ENCODE data around the gene TRAF1. TPM values are rescaled to one million over a fixed set of nuclear protein-coding genes. Genes with fewer than 3 reads are reported as not detected.
A peak's percentile ranks its signal among the peaks of the same experiment; 100 is the strongest.

Gene TRAF1
- total and polyA plus RNA-seq, 5 donors from 2014 or later, result 13.5 to 167 (median 16.9) TPM

DNA sequence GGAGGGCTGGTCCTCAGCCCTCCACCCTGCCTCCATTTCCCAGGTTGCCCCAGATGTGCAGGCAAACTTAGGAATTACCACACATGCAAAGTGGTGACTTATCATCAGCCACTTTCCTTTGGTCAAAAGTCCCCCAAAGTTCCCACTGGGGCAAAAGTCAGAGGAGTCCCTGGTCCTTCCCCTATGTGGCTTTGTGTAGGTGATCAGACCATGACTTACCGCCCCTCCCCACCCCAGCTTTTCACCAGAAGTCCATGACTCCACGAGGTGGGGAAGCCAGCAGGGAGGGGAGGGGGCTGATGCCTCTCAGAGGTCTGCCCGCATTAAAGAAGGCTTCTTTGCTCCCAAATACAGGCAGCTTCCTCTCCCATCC is 5.8 kb downstream of the TRAF1 start:
- Histone ChIP-seq H3K4me1 (ENCODE audit: control insufficient read depth, insufficient read depth, low read length, poor library complexity, severe bottlenecking) (peaks cover 100% of the 10 kb centered on the region), H3K36me3 (ENCODE audit: control insufficient read depth, insufficient read depth, low read length) (peaks cover 65% of the 10 kb centered on the region), H3K9me3 (ENCODE audit: control insufficient read depth in 2 of 2, low read length in 2 of 2) (no peaks in the 10 kb centered on the region), H3K27me3 (ENCODE audit: control insufficient read depth, insufficient read depth, low read length) (no peaks in the 10 kb centered on the region), H3K27ac (ENCODE audit: insufficient read depth, low read length, poor library complexity, severe bottlenecking) (peak overlapping the region; percentile 99), H3K4me3 (ENCODE audit: low read depth, low read length) (peak overlapping the region; percentile 96)
- peaks cover 85% of the 10 kb centered on the region for H3K36me3 Mint-ChIP-seq
- H3K27ac Mint-ChIP-seq, result peak overlapping the region; percentile 95 to 100 (median 97)
- H3K27me3 Mint-ChIP-seq, result no peaks in the 10 kb centered on the region
- H3K4me1 Mint-ChIP-seq, result peaks cover 31 to 92% (median 69%) of the 10 kb centered on the region in 4 donors
- no peaks in the 10 kb centered on the region for H3K9me3 Mint-ChIP-seq
- peak overlapping the region; percentile 95 to 99 (median 95) for H3K4me3 Mint-ChIP-seq
- ATAC-seq (ENCODE audit: low read depth in 2 of 2) (no peak), DNase-seq (no peak)

DNA sequence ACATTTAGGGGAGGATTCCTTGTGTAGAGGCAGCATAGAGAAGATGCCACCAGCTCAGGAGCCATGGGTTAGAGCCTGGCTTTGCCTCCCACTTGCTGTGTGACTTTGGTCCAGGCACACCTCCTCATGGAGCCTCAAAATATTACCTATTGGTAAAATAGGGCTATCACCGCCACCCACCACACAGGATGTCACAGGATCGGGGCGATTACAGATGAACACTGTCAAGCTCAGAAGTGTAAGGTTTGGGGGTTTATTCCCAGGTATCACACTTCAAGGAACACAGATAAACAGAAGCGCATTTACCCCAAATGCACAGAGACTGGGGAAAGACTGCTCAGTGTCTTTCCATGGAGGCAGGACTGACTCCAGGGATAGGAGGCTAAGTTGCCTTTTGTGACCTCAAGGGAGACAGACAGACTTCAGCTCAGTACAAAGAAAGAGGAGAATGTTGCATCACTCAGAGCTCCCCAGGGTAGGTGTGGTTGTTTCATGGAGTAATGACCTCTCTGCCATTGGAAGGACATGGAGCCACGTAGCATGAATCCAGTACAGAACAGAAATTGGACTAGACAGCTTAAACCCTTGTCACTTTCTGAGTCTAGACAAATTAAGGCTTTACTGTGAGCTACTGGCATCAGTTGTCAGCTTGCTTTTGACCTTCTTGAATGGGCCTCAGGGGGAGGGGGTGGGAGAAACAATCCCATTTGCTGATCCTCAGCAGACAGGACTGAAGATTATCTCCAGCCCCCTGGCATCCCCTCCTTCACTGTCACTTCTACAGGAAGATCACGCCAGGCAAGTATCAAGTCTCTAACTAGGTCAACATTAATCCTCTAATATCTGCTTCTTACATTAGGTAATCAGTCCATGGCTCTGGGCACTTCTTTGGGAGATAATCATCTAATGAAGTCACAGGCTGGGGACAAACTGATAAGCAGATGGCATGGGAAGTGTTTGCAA is 6.5 kb downstream of the TRAF1 start:
- DNase-seq, result no peak
- Histone ChIP-seq H3K36me3 (ENCODE audit: control insufficient read depth, insufficient read depth, low read length) (peaks cover 67% of the 10 kb centered on the region), H3K9me3 (ENCODE audit: control insufficient read depth in 2 of 2, low read length in 2 of 2) (no peaks in the 10 kb centered on the region), H3K27ac (ENCODE audit: insufficient read depth, low read length, poor library complexity, severe bottlenecking) (peak overlapping the region; percentile 99), H3K4me1 (ENCODE audit: control insufficient read depth, insufficient read depth, low read length, poor library complexity, severe bottlenecking) (peaks cover 100% of the 10 kb centered on the region), H3K4me3 (ENCODE audit: low read depth, low read length) (peak overlapping the region; percentile 96), H3K27me3 (ENCODE audit: control insufficient read depth, insufficient read depth, low read length) (no peaks in the 10 kb centered on the region)
- no peaks in the 10 kb centered on the region for H3K9me3 Mint-ChIP-seq
- H3K27me3 Mint-ChIP-seq, result no peaks in the 10 kb centered on the region
- ATAC-seq (ENCODE audit: low read depth in 2 of 2), result peak in 1 of 2 donors; percentile 24
- peak overlapping the region; percentile 95 to 99 (median 95) for H3K4me3 Mint-ChIP-seq
- H3K36me3 Mint-ChIP-seq, result peaks cover 81% of the 10 kb centered on the region
- peak overlapping the region; percentile 95 to 100 (median 97) for H3K27ac Mint-ChIP-seq
- H3K4me1 Mint-ChIP-seq, result peaks cover 31 to 96% (median 70%) of the 10 kb centered on the region in 4 donors

DNA sequence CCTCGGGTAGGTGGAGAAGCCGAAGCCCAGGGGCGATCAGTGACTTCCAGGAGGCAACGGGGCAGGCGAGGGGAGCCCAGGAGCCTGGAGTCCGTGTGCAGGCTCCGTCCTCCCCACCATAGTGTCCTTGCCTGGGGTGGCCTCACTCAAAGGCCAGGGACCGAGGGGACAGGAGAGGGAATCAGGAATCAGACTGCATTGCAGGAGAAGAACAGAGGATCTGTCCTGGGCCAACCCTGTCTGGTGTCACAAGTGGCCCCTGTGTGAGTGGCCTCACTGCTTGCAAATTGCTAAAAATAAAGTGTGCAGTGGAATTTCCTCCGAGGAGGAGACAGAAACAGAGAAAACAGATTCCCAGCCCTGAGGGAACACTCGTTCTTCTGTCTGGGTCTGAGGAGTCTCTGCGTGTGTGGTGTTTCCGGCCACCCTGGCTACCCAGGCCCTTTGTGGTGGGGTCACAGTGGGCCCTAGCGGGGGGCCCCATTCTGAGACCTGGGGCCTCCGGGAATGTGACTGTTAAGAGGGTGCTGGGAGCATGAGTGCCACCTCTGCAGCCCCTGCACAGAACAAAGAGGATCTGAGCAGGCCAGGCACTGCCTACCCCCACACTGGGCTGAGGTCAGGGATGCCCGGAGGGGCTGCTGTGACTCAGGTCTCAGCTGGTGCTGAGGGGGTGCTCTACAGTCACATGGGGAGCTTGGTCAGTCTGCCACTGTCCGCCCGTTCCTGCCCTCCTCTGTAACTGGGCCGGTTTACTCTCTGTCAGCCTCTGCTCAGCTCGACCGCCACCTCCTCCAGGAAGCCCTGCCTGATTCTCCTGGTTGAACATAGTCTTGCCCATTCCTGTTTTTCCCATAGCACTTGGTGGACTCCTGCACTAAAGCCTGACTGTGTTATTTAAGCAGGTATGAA is 7.4 kb downstream of the TRAF1 start:
- H3K4me1 Mint-ChIP-seq, result peaks cover 31 to 97% (median 73%) of the 10 kb centered on the region in 4 donors
- no peaks in the 10 kb centered on the region for H3K9me3 ChIP-seq (ENCODE audit: control insufficient read depth in 2 of 2, low read length in 2 of 2)
- no peaks in the 10 kb centered on the region for H3K27me3 Mint-ChIP-seq
- H3K9me3 Mint-ChIP-seq, result no peaks in the 10 kb centered on the region
- H3K27ac ChIP-seq (ENCODE audit: insufficient read depth, low read length, poor library complexity, severe bottlenecking), result peak overlapping the region; percentile 99
- peak overlapping the region; percentile 95 to 100 (median 97) for H3K27ac Mint-ChIP-seq
- H3K4me3 Mint-ChIP-seq, result peak overlapping the region; percentile 95 to 99 (median 95)
- H3K4me3 ChIP-seq (ENCODE audit: low read depth, low read length), result peak overlapping the region; percentile 96
- ATAC-seq (ENCODE audit: low read depth in 2 of 2) (no peak), DNase-seq (no peak)
- peaks cover 100% of the 10 kb centered on the region for H3K4me1 ChIP-seq (ENCODE audit: control insufficient read depth, insufficient read depth, low read length, poor library complexity, severe bottlenecking)
- H3K36me3 ChIP-seq (ENCODE audit: control insufficient read depth, insufficient read depth, low read length), result peaks cover 76% of the 10 kb centered on the region
- no peaks in the 10 kb centered on the region for H3K27me3 ChIP-seq (ENCODE audit: control insufficient read depth, insufficient read depth, low read length)
- peaks cover 80% of the 10 kb centered on the region for H3K36me3 Mint-ChIP-seq

DNA sequence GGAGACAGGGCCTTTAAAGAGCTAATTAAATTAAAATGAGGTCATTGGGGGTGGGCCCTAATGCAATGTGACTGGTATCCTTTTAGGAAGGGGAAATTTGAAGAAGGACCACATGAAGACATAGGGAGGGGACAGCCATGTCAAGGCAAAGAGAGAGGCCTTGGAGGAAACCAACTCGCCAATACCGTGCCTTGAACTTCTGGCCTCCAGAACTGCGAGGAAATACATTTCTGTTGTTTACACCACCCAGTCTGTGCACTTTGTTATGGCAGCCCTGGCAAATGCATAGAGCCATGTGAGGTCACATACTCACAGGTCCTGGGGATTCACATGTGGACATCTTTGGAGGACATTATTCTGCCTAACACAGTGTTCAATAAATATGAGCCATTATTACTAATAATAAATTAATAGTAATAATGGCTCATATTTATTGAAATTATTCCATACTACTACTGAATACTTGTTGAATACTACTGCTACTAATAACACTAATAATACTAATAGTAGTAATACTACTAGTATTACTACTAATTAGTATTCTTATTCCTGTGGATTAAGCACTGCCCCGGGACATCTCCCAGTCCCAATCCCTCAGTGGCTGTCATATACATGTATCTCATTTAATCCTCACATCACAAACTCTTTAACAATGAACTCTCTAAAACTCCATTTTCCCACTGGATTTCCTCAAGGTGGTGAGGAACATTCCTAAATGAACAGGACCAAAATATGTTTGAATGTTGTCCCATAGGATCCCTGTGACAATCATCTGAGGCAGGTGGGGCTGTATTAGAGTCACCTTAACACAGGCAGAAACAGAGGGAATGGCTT is 8.4 kb downstream of the TRAF1 start:
- no peak for DNase-seq
- Histone ChIP-seq H3K27me3 (ENCODE audit: control insufficient read depth, insufficient read depth, low read length) (no peaks in the 10 kb centered on the region), H3K9me3 (ENCODE audit: control insufficient read depth in 2 of 2, low read length in 2 of 2) (no peaks in the 10 kb centered on the region), H3K27ac (ENCODE audit: insufficient read depth, low read length, poor library complexity, severe bottlenecking) (peak overlapping the region; percentile 99), H3K36me3 (ENCODE audit: control insufficient read depth, insufficient read depth, low read length) (peaks cover 78% of the 10 kb centered on the region), H3K4me1 (ENCODE audit: control insufficient read depth, insufficient read depth, low read length, poor library complexity, severe bottlenecking) (peaks cover 100% of the 10 kb centered on the region), H3K4me3 (ENCODE audit: low read depth, low read length) (peak overlapping the region; percentile 96)
- peak overlapping the region; percentile 95 to 100 (median 97) for H3K27ac Mint-ChIP-seq
- H3K4me1 Mint-ChIP-seq, result peaks cover 35 to 96% (median 72%) of the 10 kb centered on the region in 4 donors
- H3K36me3 Mint-ChIP-seq, result peaks cover 79% of the 10 kb centered on the region
- H3K9me3 Mint-ChIP-seq, result no peaks in the 10 kb centered on the region
- peak overlapping the region; percentile 87 to 99 (median 95) for H3K4me3 Mint-ChIP-seq
- no peak for ATAC-seq (ENCODE audit: low read depth in 2 of 2)
- H3K27me3 Mint-ChIP-seq, result no peaks in the 10 kb centered on the region

DNA sequence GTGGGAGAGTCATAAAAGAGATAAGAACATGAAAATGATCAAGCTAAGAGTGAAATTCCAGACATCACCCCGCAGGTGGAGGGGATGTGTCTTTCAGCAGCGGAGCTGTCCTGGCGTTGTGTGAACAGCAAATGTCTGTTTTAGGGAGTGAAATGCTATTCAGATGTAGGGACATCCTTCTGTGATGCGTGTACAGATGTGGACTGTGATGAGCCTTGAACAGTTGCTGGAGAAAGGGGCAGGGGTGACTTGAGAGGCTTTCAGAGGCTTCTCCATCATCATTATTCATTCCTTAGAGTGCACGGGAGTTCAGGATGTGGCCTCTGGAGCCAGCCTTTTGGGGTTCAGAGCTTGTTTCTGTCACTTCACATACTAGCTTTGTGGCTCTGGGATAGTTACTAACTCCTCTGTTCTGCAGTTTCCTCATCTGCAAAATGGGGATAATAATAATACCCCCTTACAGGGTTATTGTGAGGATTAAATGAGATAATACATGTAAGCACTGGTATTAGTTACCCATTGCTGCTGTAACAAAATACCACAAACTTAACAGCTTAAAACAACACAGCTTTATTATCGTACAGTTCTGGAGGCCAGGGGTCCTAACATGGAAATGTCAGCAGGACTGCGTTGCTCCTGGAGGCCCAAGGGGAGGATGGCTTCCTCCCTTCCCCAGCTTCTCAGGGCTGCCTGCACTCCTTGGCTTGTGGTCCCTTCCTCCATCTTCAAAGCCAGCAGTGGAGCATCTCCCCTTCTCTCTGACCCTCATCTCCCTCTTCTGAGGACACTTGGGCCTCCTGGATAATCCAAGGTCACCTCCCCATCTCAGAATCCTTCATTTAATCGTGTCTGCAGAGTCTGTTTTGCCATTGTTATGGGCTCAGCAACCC is 9.4 kb downstream of the TRAF1 start:
- H3K36me3 ChIP-seq (ENCODE audit: control insufficient read depth, insufficient read depth, low read length), result peaks cover 76% of the 10 kb centered on the region
- Mint-ChIP-seq H3K27me3 (no peaks in the 10 kb centered on the region), H3K27ac (peak overlapping the region; percentile 91 to 100 (median 97)), H3K9me3 (no peaks in the 10 kb centered on the region), H3K4me1 (peaks cover 28 to 96% (median 67%) of the 10 kb centered on the region in 4 donors), H3K4me3 (peak overlapping the region; percentile 66 to 99 (median 76)), H3K36me3 (peaks cover 78% of the 10 kb centered on the region)
- peak overlapping the region; percentile 96 for H3K4me3 ChIP-seq (ENCODE audit: low read depth, low read length)
- H3K27me3 ChIP-seq (ENCODE audit: control insufficient read depth, insufficient read depth, low read length), result no peaks in the 10 kb centered on the region
- H3K27ac ChIP-seq (ENCODE audit: insufficient read depth, low read length, poor library complexity, severe bottlenecking), result peak overlapping the region; percentile 99
- H3K9me3 ChIP-seq (ENCODE audit: control insufficient read depth in 2 of 2, low read length in 2 of 2), result no peaks in the 10 kb centered on the region
- peaks cover 96% of the 10 kb centered on the region for H3K4me1 ChIP-seq (ENCODE audit: control insufficient read depth, insufficient read depth, low read length, poor library complexity, severe bottlenecking)
- DNase-seq (no peak), ATAC-seq (ENCODE audit: low read depth in 2 of 2) (no peak)

GRCh38 chr9:120916588-120916987 is 10.0 kb downstream of the TRAF1 start:
- Mint-ChIP-seq H3K36me3 (peaks cover 78% of the 10 kb centered on the region), H3K27ac (peak overlapping the region; percentile 91 to 100 (median 97)), H3K9me3 (no peaks in the 10 kb centered on the region), H3K4me3 (peak overlapping the region; percentile 78 to 99 (median 81)), H3K27me3 (no peaks in the 10 kb centered on the region), H3K4me1 (peaks cover 24 to 96% (median 66%) of the 10 kb centered on the region in 4 donors)
- Histone ChIP-seq H3K4me3 (ENCODE audit: low read depth, low read length) (peak overlapping the region; percentile 96), H3K4me1 (ENCODE audit: control insufficient read depth, insufficient read depth, low read length, poor library complexity, severe bottlenecking) (peaks cover 95% of the 10 kb centered on the region), H3K27me3 (ENCODE audit: control insufficient read depth, insufficient read depth, low read length) (no peaks in the 10 kb centered on the region), H3K9me3 (ENCODE audit: control insufficient read depth in 2 of 2, low read length in 2 of 2) (no peaks in the 10 kb centered on the region), H3K27ac (ENCODE audit: insufficient read depth, low read length, poor library complexity, severe bottlenecking) (peak overlapping the region; percentile 99), H3K36me3 (ENCODE audit: control insufficient read depth, insufficient read depth, low read length) (peaks cover 78% of the 10 kb centered on the region)
- DNase-seq (no peak), ATAC-seq (ENCODE audit: low read depth in 2 of 2) (no peak)

Measured in CD4-positive, CD25-positive, alpha-beta regulatory T cell (primary cell).